HFFc6 (cell line): Measurements from ENCODE around the gene HGS. TPM values are rescaled to one million over a fixed set of nuclear protein-coding genes. Genes with fewer than 3 reads are reported as not detected.
A peak's percentile ranks its signal among the peaks of the same experiment; 100 is the strongest.

Source experiments
- DNase-seq: peaks from one replicate; pipeline ENCODE4 v3.0.0-alpha.2; 2018
- H3K27ac Mint-ChIP-seq: 2 replicates; pipeline ENCODE4 v1.8.0; 2020; ENCODE audit warnings: mild to moderate bottlenecking, mixed read lengths
- H3K27me3 Mint-ChIP-seq: 2 replicates; pipeline ENCODE4 v1.8.0; 2021; ENCODE audit warnings: mild to moderate bottlenecking, moderate library complexity, mixed read lengths; ENCODE audit not compliant: insufficient read depth
- H3K36me3 Mint-ChIP-seq: 2 replicates; pipeline ENCODE4 v1.8.0; 2021; ENCODE audit warnings: low read depth, mixed read lengths
- H3K4me1 Mint-ChIP-seq: 2 replicates; pipeline ENCODE4 v1.8.0; 2020; ENCODE audit warnings: low read depth, mixed read lengths
- H3K4me3 Mint-ChIP-seq: 2 replicates; pipeline ENCODE4 v1.8.0; 2020; ENCODE audit warnings: mild to moderate bottlenecking, moderate library complexity, mixed read lengths
- H3K9me3 Mint-ChIP-seq: 2 replicates; pipeline ENCODE4 v1.8.0; 2020; ENCODE audit warnings: mild to moderate bottlenecking, mixed read lengths
- total RNA-seq, 6 experiments: library from RNA; stranded (reverse); fragmentation: NEBNext Ultra II Directional; extraction: Animal tissue kit (Norgen Biotek cat#: 25700); gene quantifications; 2 replicates in 1 of 6; 3 replicates in 5 of 6; pipeline ENCODE4 v1.2.3, GENCODE V29; 2021
- TF ChIP-seq, protein P1 (sequence below): fragments of 200-600 bp; sonication (generic); IDR thresholded peaks from 2 replicates; pipeline ENCODE4 v1.5.0; 2021; ENCODE audit warnings: antibody characterized with exemption, mild to moderate bottlenecking

HGS gene
- total RNA-seq, 6 experiments from 2014 or later, result 106 to 127 (median 116) TPM

- Mint-ChIP-seq H3K27me3 (peaks cover 6% of the 10 kb centered on the region), H3K9me3 (no peaks in the 10 kb centered on the region), H3K4me1 (peaks cover 25% of the 10 kb centered on the region), H3K36me3 (no peaks in the 10 kb centered on the region), H3K27ac (peak overlapping the region; percentile 64), H3K4me3 (peak overlapping the region; percentile 92)
- no peak for DNase-seq
- TF ChIP-seq, protein P1, sequence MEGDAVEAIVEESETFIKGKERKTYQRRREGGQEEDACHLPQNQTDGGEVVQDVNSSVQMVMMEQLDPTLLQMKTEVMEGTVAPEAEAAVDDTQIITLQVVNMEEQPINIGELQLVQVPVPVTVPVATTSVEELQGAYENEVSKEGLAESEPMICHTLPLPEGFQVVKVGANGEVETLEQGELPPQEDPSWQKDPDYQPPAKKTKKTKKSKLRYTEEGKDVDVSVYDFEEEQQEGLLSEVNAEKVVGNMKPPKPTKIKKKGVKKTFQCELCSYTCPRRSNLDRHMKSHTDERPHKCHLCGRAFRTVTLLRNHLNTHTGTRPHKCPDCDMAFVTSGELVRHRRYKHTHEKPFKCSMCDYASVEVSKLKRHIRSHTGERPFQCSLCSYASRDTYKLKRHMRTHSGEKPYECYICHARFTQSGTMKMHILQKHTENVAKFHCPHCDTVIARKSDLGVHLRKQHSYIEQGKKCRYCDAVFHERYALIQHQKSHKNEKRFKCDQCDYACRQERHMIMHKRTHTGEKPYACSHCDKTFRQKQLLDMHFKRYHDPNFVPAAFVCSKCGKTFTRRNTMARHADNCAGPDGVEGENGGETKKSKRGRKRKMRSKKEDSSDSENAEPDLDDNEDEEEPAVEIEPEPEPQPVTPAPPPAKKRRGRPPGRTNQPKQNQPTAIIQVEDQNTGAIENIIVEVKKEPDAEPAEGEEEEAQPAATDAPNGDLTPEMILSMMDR, result no peak
Observed at GRCh38 chr17:81713004-81713555, 29.3 kb downstream of the HGS start.

- H3K4me1 Mint-ChIP-seq, result peaks cover 25% of the 10 kb centered on the region
- no peaks in the 10 kb centered on the region for H3K36me3 Mint-ChIP-seq
- no peak overlapping the region for H3K27ac Mint-ChIP-seq
- no peaks in the 10 kb centered on the region for H3K9me3 Mint-ChIP-seq
- H3K4me3 Mint-ChIP-seq, result peak overlapping the region; percentile 92
- H3K27me3 Mint-ChIP-seq, result peaks cover 6% of the 10 kb centered on the region
- TF ChIP-seq, protein P1, result no peak
- no peak for DNase-seq
Observed at GRCh38 chr17:81713556-81714411, 30.0 kb downstream of the HGS start.

- DNase-seq, result no peak
- peaks cover 6% of the 10 kb centered on the region for H3K27me3 Mint-ChIP-seq
- peaks cover 25% of the 10 kb centered on the region for H3K4me1 Mint-ChIP-seq
- TF ChIP-seq, protein P1, result no peak
- no peaks in the 10 kb centered on the region for H3K9me3 Mint-ChIP-seq
- H3K4me3 Mint-ChIP-seq, result no peak overlapping the region
- no peak overlapping the region for H3K27ac Mint-ChIP-seq
- no peaks in the 10 kb centered on the region; the same call in 1 of the 2 replicates for H3K36me3 Mint-ChIP-seq
Observed at GRCh38 chr17:81714412-81715106, 30.7 kb downstream of the HGS start.

GRCh38 chr17:81715107-81715871 is 31.5 kb downstream of the HGS start:
- no peaks in the 10 kb centered on the region; the same call in 1 of the 2 replicates for H3K36me3 Mint-ChIP-seq
- no peaks in the 10 kb centered on the region for H3K9me3 Mint-ChIP-seq
- peaks cover 20% of the 10 kb centered on the region for H3K4me1 Mint-ChIP-seq
- H3K27ac Mint-ChIP-seq, result no peak overlapping the region
- H3K4me3 Mint-ChIP-seq, result no peak overlapping the region
- no peak for DNase-seq
- H3K27me3 Mint-ChIP-seq, result peaks cover 6% of the 10 kb centered on the region
- TF ChIP-seq, protein P1, result no peak
